Right lobe of liver (tissue), 6 donors: ENCODE measurements around the gene RPEL1. TPM values are rescaled to one million over a fixed set of nuclear protein-coding genes. Genes with fewer than 3 reads are reported as not detected.
A peak's percentile ranks its signal among the peaks of the same experiment; 100 is the strongest.
"Not testable (repeated sequence)": the region's sequence is repeated elsewhere in the genome, so short reads cannot be mapped to it uniquely, and the experiment has no call there.

ENCODE experiments used
- ATAC-seq, 4 donors: fragments of 200-7000 bp; cut with Tn5 transposase; one replicate each; pipeline ENCODE4 v1.9.1; 2020; ENCODE audit warnings: mild to moderate bottlenecking in 4 of 4, moderate library complexity in 4 of 4
- DNase-seq, 3 donors: peaks; one replicate each; pipeline ENCODE4 v3.0.0-alpha.2; 2020
- H3K27ac ChIP-seq, 3 donors: fragments of 200-600 bp; one replicate each; pipeline ENCODE4 v1.8.0; 2022
- H3K27me3 ChIP-seq, 2 donors: fragments of 200-600 bp; one replicate each; pipeline ENCODE4 v1.8.0; 2022
- H3K36me3 ChIP-seq, 4 donors: fragments of 200-600 bp; sonication (generic) in 1 of 4; one replicate each; pipeline versions ENCODE4 v1.5.1 to v1.8.0; 2017 to 2022; ENCODE audit warnings: control low read depth in 1 of 4
- H3K4me1 ChIP-seq, 4 donors: fragments of 200-600 bp; sonication (generic) in 1 of 4; one replicate each; pipeline versions ENCODE4 v1.5.1 to v1.8.0; 2017 to 2022; ENCODE audit warnings: control low read depth in 1 of 4
- H3K4me3 ChIP-seq, 3 donors: fragments of 200-600 bp; one replicate each; pipeline ENCODE4 v1.8.0; 2022
- H3K9me3 ChIP-seq, 4 donors: fragments of 200-600 bp; sonication (generic) in 1 of 4; one replicate each; pipeline versions ENCODE4 v1.5.1 to v1.8.0; 2017 to 2022; ENCODE audit warnings: control low read depth in 1 of 4
- CTCF ChIP-seq, 4 donors: fragments of 200-600 bp in 3 of 4; fragments of 450-650 bp in 1 of 4; IDR thresholded peaks; one replicate each; pipeline versions ENCODE4 v1.5.1 to v1.8.0; 2016 to 2022; ENCODE audit warnings: antibody characterized with exemption in 4 of 4, mild to moderate bottlenecking in 2 of 4
- POLR2A ChIP-seq: fragments of 450-650 bp; IDR thresholded peaks from one replicate; pipeline ENCODE4 v1.6.1; 2017; ENCODE audit warnings: antibody characterized with exemption, mild to moderate bottlenecking
- WGBS: methylation state at CpG from one replicate; pipeline ENCODE4 v1.1.6; 2018; ENCODE audit warnings: low coverage, low lambda C conversion rate; ENCODE audit not compliant: insufficient coverage; ENCODE audit errors: missing lambda C conversion rate; 5-methylcytosine and 5-hydroxymethylcytosine counted together
- intact Hi-C, 2 donors: fragments of 100-400 bp; cut with DNase I; formaldehyde crosslinking; loops; one replicate each; pipeline versions ENCODE4 v1.11.2 to v1.14.1; 2022
- long read RNA-seq: library from polyadenylated mRNA; unstranded; transcript quantifications from one replicate; pipeline ENCODE4 v2.0.0, GENCODE V29; 2019
- total RNA-seq, 6 experiments: library from RNA; depleted of rRNA in 2 of 6; stranded (reverse); fragments of >200 nt in 2 of 6; fragmentation: NEBNext Ultra II Directional in 3 of 6; extraction: Animal tissue kit (Norgen Biotek cat#: 25700) in 3 of 6; gene quantifications; one replicate each; pipeline versions ENCODE4 v1.1.0 to v1.2.4, GENCODE V29; 2016 to 2023
- donor health status: DM: no; HTN: yes; CAD: no.
- donor health status: DM: no; HTN: no; CAD: no.
- donor health status: DM: no; HTN: no; CAD: no.
- donor health status: DM: no; HTN: yes; CAD: no.
- donor health status: DM: no; HTN: yes; CAD: no.

RPEL1 gene
- not detected for total RNA-seq
- long read RNA-seq: 0 reads

GRCh38 chr10:103245587-103245986, at the start of gene RPEL1:
Gene RPEL1, plus strand, starts transcription at chr10:103245887. Its CDS starts 110 bp downstream, at chr10:103245997.
- H3K27me3 ChIP-seq, ATAC-seq, H3K4me1 ChIP-seq, H3K9me3 ChIP-seq, DNase-seq, H3K36me3 ChIP-seq, H3K27ac ChIP-seq, H3K4me3 ChIP-seq: not testable (repeated sequence)
- intact Hi-C loops: loop anchor here in 1 of 2 donors (10.0 kb wide), 2 partner anchors 171 to 331 kb away; partner anchors contain the start of gene CNNM2
- WGBS: 78% methylated on average over 6 of the region's 7 CpGs

- Histone ChIP-seq H3K4me1 (peaks cover 0 to 21% (median 2%) of the 10 kb centered on the region in 4 donors), H3K27me3 (no peaks in the 10 kb centered on the region), H3K36me3 (no peaks in the 10 kb centered on the region), H3K27ac (peak overlapping the region in 2 of 3 donors; percentile 30 to 59), H3K9me3 (no peaks in the 10 kb centered on the region), H3K4me3 (no peak overlapping the region)
- 53% methylated on average over 2 of the region's 2 CpGs for WGBS
- intact Hi-C loops: no loop called here
- DNase-seq (no peak), ATAC-seq (no peak)
- TF ChIP-seq POLR2A: no peak
- TF ChIP-seq CTCF (IDR thresholded peaks at IDR 0.05): no peak
Measured at GRCh38 chr10:103196516-103196915, 49.2 kb upstream of the RPEL1 start.

- intact Hi-C loops: no loop called here
- DNase-seq (peak; percentile 68 to 74 (median 70)), ATAC-seq (peak; percentile 66 to 81 (median 78))
- TF ChIP-seq POLR2A (peak; percentile 64), CTCF (IDR thresholded peaks at IDR 0.05) (no peak)
- 37% methylated on average over 3 of the region's 3 CpGs for WGBS
- H3K27me3 ChIP-seq: no peaks in the 10 kb centered on the region
- H3K4me3 ChIP-seq: peak overlapping the region in 1 of 3 donors; percentile 8
- H3K4me1 ChIP-seq: peaks cover 0 to 17% (median 2%) of the 10 kb centered on the region in 4 donors
- H3K27ac ChIP-seq: peak overlapping the region; percentile 30 to 71 (median 59)
- H3K9me3 ChIP-seq: no peaks in the 10 kb centered on the region
- no peaks in the 10 kb centered on the region for H3K36me3 ChIP-seq
Measured at GRCh38 chr10:103197174-103197573, 48.5 kb upstream of the RPEL1 start.

- DNase-seq (no peak), ATAC-seq (no peak)
- H3K27ac ChIP-seq: peak overlapping the region; percentile 30 to 71 (median 59)
- no peak overlapping the region for H3K4me3 ChIP-seq
- no peaks in the 10 kb centered on the region for H3K36me3 ChIP-seq
- peaks cover 0 to 17% (median 2%) of the 10 kb centered on the region in 4 donors for H3K4me1 ChIP-seq
- 58% methylated on average over 2 of the region's 2 CpGs for WGBS
- TF ChIP-seq POLR2A: no peak
- no peak for TF ChIP-seq CTCF (IDR thresholded peaks at IDR 0.05)
- H3K9me3 ChIP-seq: no peaks in the 10 kb centered on the region
- H3K27me3 ChIP-seq: no peaks in the 10 kb centered on the region
- intact Hi-C loops: no loop called here
Measured at GRCh38 chr10:103197903-103198302, 47.8 kb upstream of the RPEL1 start.

- Histone ChIP-seq H3K4me3 (no peak overlapping the region), H3K36me3 (no peaks in the 10 kb centered on the region), H3K27me3 (no peaks in the 10 kb centered on the region), H3K9me3 (no peaks in the 10 kb centered on the region), H3K27ac (no peak overlapping the region), H3K4me1 (peaks cover 0 to 14% (median 2%) of the 10 kb centered on the region in 4 donors)
- intact Hi-C loops: no loop called here
- 65% methylated on average over 7 of the region's 8 CpGs for WGBS
- ATAC-seq: no peak
- DNase-seq: no peak
- TF ChIP-seq CTCF (IDR thresholded peaks at IDR 0.05): no peak
Measured at GRCh38 chr10:103198648-103199047, 47.0 kb upstream of the RPEL1 start.
